ENCODE data around the gene C22orf31. TPM values are rescaled to one million over a fixed set of nuclear protein-coding genes. Genes with fewer than 3 reads are reported as not detected.
"Not testable (repeated sequence)": the region's sequence is repeated elsewhere in the genome, so short reads cannot be mapped to it uniquely, and the experiment has no call there.

Gene C22orf31
- total RNA-seq, 1 donor from 2014 or later, result not detected

- Mint-ChIP-seq H3K4me1 (ENCODE audit: low read depth) (no peaks in the 10 kb centered on the region), H3K27me3 (ENCODE audit: low read depth) (peaks cover 33% of the 10 kb centered on the region), H3K4me3 (ENCODE audit: low read depth) (no peak overlapping the region), H3K36me3 (ENCODE audit: low read depth) (no peaks in the 10 kb centered on the region), H3K9me3 (no peaks in the 10 kb centered on the region), H3K27ac (no peak overlapping the region)
- no peak for DNase-seq (ENCODE audit: low spot score)
- intact Hi-C loops (cut with micrococcal nuclease), result no loop called here
Measured at GRCh38 chr22:29092243-29092642, 30.6 kb upstream of the C22orf31 start.

GRCh38 chr22:29090039-29090438, 28.4 kb upstream of the C22orf31 start:
- no peak overlapping the region for H3K27ac Mint-ChIP-seq
- H3K9me3 Mint-ChIP-seq, result no peaks in the 10 kb centered on the region
- H3K27me3 Mint-ChIP-seq (ENCODE audit: low read depth), result peaks cover 28% of the 10 kb centered on the region
- intact Hi-C loops (cut with micrococcal nuclease), result no loop called here
- no peaks in the 10 kb centered on the region for H3K36me3 Mint-ChIP-seq (ENCODE audit: low read depth)
- DNase-seq (ENCODE audit: low spot score), result no peak
- H3K4me3 Mint-ChIP-seq (ENCODE audit: low read depth), result no peak overlapping the region
- H3K4me1 Mint-ChIP-seq (ENCODE audit: low read depth), result no peaks in the 10 kb centered on the region

- DNase-seq (ENCODE audit: low spot score), result no peak
- Mint-ChIP-seq H3K9me3 (no peaks in the 10 kb centered on the region), H3K27me3 (ENCODE audit: low read depth) (peaks cover 28% of the 10 kb centered on the region), H3K36me3 (ENCODE audit: low read depth) (no peaks in the 10 kb centered on the region), H3K4me3 (ENCODE audit: low read depth) (no peak overlapping the region), H3K27ac (no peak overlapping the region), H3K4me1 (ENCODE audit: low read depth) (no peaks in the 10 kb centered on the region)
- intact Hi-C loops (cut with micrococcal nuclease), result no loop called here
Measured at GRCh38 chr22:29089507-29089906, 27.9 kb upstream of the C22orf31 start.

- Mint-ChIP-seq H3K4me1 (ENCODE audit: low read depth) (no peaks in the 10 kb centered on the region), H3K27ac (no peak overlapping the region), H3K36me3 (ENCODE audit: low read depth) (no peaks in the 10 kb centered on the region), H3K4me3 (ENCODE audit: low read depth) (no peak overlapping the region), H3K9me3 (no peaks in the 10 kb centered on the region), H3K27me3 (ENCODE audit: low read depth) (peaks cover 28% of the 10 kb centered on the region)
- intact Hi-C loops (cut with micrococcal nuclease), result no loop called here
- no peak for DNase-seq (ENCODE audit: low spot score)
Measured at GRCh38 chr22:29088809-29089208, 27.2 kb upstream of the C22orf31 start.

GRCh38 chr22:29087012-29087411, 25.4 kb upstream of the C22orf31 start:
- H3K4me3 Mint-ChIP-seq (ENCODE audit: low read depth), result no peak overlapping the region
- H3K9me3 Mint-ChIP-seq, result no peaks in the 10 kb centered on the region
- H3K27ac Mint-ChIP-seq, result no peak overlapping the region
- no peaks in the 10 kb centered on the region for H3K36me3 Mint-ChIP-seq (ENCODE audit: low read depth)
- no peaks in the 10 kb centered on the region for H3K4me1 Mint-ChIP-seq (ENCODE audit: low read depth)
- peaks cover 23% of the 10 kb centered on the region for H3K27me3 Mint-ChIP-seq (ENCODE audit: low read depth)
- intact Hi-C loops (cut with micrococcal nuclease), result no loop called here
- DNase-seq (ENCODE audit: low spot score), result no peak

- H3K4me1 Mint-ChIP-seq (ENCODE audit: low read depth), result peaks cover 2% of the 10 kb centered on the region
- no peaks in the 10 kb centered on the region for H3K36me3 Mint-ChIP-seq (ENCODE audit: low read depth)
- no peak overlapping the region for H3K27ac Mint-ChIP-seq
- H3K9me3 Mint-ChIP-seq, result no peaks in the 10 kb centered on the region
- H3K27me3 Mint-ChIP-seq (ENCODE audit: low read depth), result peaks cover 24% of the 10 kb centered on the region
- intact Hi-C loops (cut with micrococcal nuclease), result no loop called here
- no peak overlapping the region for H3K4me3 Mint-ChIP-seq (ENCODE audit: low read depth)
- DNase-seq (ENCODE audit: low spot score), result no peak
Measured at GRCh38 chr22:29083933-29084591, 22.4 kb upstream of the C22orf31 start.

GRCh38 chr22:29083576-29083932, 21.9 kb upstream of the C22orf31 start:
- H3K27me3 Mint-ChIP-seq (ENCODE audit: low read depth), result peaks cover 23% of the 10 kb centered on the region
- H3K4me3 Mint-ChIP-seq (ENCODE audit: low read depth); intact Hi-C loops (cut with micrococcal nuclease); DNase-seq (ENCODE audit: low spot score); H3K36me3 Mint-ChIP-seq (ENCODE audit: low read depth); H3K27ac Mint-ChIP-seq; H3K9me3 Mint-ChIP-seq; H3K4me1 Mint-ChIP-seq (ENCODE audit: low read depth): not testable (repeated sequence)

- Mint-ChIP-seq H3K27me3 (ENCODE audit: low read depth) (peaks cover 29% of the 10 kb centered on the region), H3K9me3 (no peaks in the 10 kb centered on the region), H3K4me1 (ENCODE audit: low read depth) (peaks cover 2% of the 10 kb centered on the region), H3K36me3 (ENCODE audit: low read depth) (no peaks in the 10 kb centered on the region), H3K4me3 (ENCODE audit: low read depth) (no peak overlapping the region), H3K27ac (no peak overlapping the region)
- DNase-seq (ENCODE audit: low spot score), result no peak
- intact Hi-C loops (cut with micrococcal nuclease), result no loop called here
Measured at GRCh38 chr22:29082826-29083545, 21.4 kb upstream of the C22orf31 start.

GRCh38 chr22:29081517-29082236, 20.0 kb upstream of the C22orf31 start:
- H3K4me3 Mint-ChIP-seq (ENCODE audit: low read depth), result no peak overlapping the region
- H3K36me3 Mint-ChIP-seq (ENCODE audit: low read depth), result no peaks in the 10 kb centered on the region
- H3K27me3 Mint-ChIP-seq (ENCODE audit: low read depth), result peaks cover 35% of the 10 kb centered on the region
- intact Hi-C loops (cut with micrococcal nuclease), result no loop called here
- no peak overlapping the region for H3K27ac Mint-ChIP-seq
- DNase-seq (ENCODE audit: low spot score), result no peak
- peaks cover 2% of the 10 kb centered on the region for H3K4me1 Mint-ChIP-seq (ENCODE audit: low read depth)
- no peaks in the 10 kb centered on the region for H3K9me3 Mint-ChIP-seq

GRCh38 chr22:29080106-29080975, 18.7 kb upstream of the C22orf31 start:
- Mint-ChIP-seq H3K27ac (no peak overlapping the region), H3K4me1 (ENCODE audit: low read depth) (peaks cover 2% of the 10 kb centered on the region)
- DNase-seq (ENCODE audit: low spot score), result no peak

GRCh38 chr22:29079218-29079901, 17.7 kb upstream of the C22orf31 start:
- Mint-ChIP-seq H3K9me3 (no peaks in the 10 kb centered on the region), H3K27me3 (ENCODE audit: low read depth) (peaks cover 52% of the 10 kb centered on the region), H3K4me3 (ENCODE audit: low read depth) (no peak overlapping the region), H3K27ac (no peak overlapping the region), H3K36me3 (ENCODE audit: low read depth) (no peaks in the 10 kb centered on the region), H3K4me1 (ENCODE audit: low read depth) (peaks cover 2% of the 10 kb centered on the region)
- intact Hi-C loops (cut with micrococcal nuclease), result loop anchor here (10.0 kb wide), 1 partner anchor 165 kb away; no protein-coding TSS in a partner anchor
- no peak for DNase-seq (ENCODE audit: low spot score)

More at GRCh38 chr22:29080106-29080975, 18.7 kb upstream of the C22orf31 start:
- H3K27me3 Mint-ChIP-seq (ENCODE audit: low read depth), result peaks cover 43% of the 10 kb centered on the region
- no peaks in the 10 kb centered on the region for H3K9me3 Mint-ChIP-seq
- no peak overlapping the region for H3K4me3 Mint-ChIP-seq (ENCODE audit: low read depth)
- intact Hi-C loops (cut with micrococcal nuclease), result no loop called here
- H3K36me3 Mint-ChIP-seq (ENCODE audit: low read depth), result no peaks in the 10 kb centered on the region

GRCh38 chr22:29078869-29079207, 17.2 kb upstream of the C22orf31 start:
- intact Hi-C loops (cut with micrococcal nuclease), result loop anchor here (10.0 kb wide), 1 partner anchor 166 kb away; no protein-coding TSS in a partner anchor
- H3K27me3 Mint-ChIP-seq (ENCODE audit: low read depth), result peaks cover 58% of the 10 kb centered on the region
- H3K9me3 Mint-ChIP-seq, result no peaks in the 10 kb centered on the region

More at GRCh38 chr22:29078869-29079207, 17.2 kb upstream of the C22orf31 start:
- no peak overlapping the region for H3K27ac Mint-ChIP-seq
- H3K4me3 Mint-ChIP-seq (ENCODE audit: low read depth), result no peak overlapping the region
- no peak for DNase-seq (ENCODE audit: low spot score)
- H3K4me1 Mint-ChIP-seq (ENCODE audit: low read depth), result peaks cover 2% of the 10 kb centered on the region
- no peaks in the 10 kb centered on the region for H3K36me3 Mint-ChIP-seq (ENCODE audit: low read depth)
